Measurements from ENCODE around the gene MACROD1.

- TF ChIP-seq, protein P1, sequence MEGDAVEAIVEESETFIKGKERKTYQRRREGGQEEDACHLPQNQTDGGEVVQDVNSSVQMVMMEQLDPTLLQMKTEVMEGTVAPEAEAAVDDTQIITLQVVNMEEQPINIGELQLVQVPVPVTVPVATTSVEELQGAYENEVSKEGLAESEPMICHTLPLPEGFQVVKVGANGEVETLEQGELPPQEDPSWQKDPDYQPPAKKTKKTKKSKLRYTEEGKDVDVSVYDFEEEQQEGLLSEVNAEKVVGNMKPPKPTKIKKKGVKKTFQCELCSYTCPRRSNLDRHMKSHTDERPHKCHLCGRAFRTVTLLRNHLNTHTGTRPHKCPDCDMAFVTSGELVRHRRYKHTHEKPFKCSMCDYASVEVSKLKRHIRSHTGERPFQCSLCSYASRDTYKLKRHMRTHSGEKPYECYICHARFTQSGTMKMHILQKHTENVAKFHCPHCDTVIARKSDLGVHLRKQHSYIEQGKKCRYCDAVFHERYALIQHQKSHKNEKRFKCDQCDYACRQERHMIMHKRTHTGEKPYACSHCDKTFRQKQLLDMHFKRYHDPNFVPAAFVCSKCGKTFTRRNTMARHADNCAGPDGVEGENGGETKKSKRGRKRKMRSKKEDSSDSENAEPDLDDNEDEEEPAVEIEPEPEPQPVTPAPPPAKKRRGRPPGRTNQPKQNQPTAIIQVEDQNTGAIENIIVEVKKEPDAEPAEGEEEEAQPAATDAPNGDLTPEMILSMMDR (IDR thresholded peaks at IDR 0.05): no peak
- no peak for TF ChIP-seq POLR2AphosphoS5 (IDR thresholded peaks at IDR 0.05)
Measured at GRCh38 chr11:64020976-64021756, 144.7 kb downstream of the MACROD1 start.

Measured in esophagus muscularis mucosa (tissue), 3 donors.